ENCODE data around the gene ALDH6A1.

Gene ALDH6A1

GRCh38 chr14:74083161-74083560 is 1.1 kb downstream of the ALDH6A1 start:
- Mint-ChIP-seq H3K4me3 (peak overlapping the region; percentile 91), H3K27me3 (no peaks in the 10 kb centered on the region), H3K27ac (ENCODE audit: low read depth) (no peak overlapping the region), H3K4me1 (peaks cover 18% of the 10 kb centered on the region), H3K9me3 (no peaks in the 10 kb centered on the region), H3K36me3 (ENCODE audit: insufficient read depth) (peaks cover 14% of the 10 kb centered on the region)
- DNase-seq (ENCODE audit: low spot score in 2 of 2), result no peak
- no peak for ATAC-seq (replicated peaks; ENCODE audit: extremely low read depth, poor library complexity, severe bottlenecking)

GRCh38 chr14:74081491-74081890 is 2.8 kb downstream of the ALDH6A1 start:
- H3K4me3 Mint-ChIP-seq, result no peak overlapping the region
- H3K36me3 Mint-ChIP-seq (ENCODE audit: insufficient read depth), result peaks cover 14% of the 10 kb centered on the region
- H3K27me3 Mint-ChIP-seq, result no peaks in the 10 kb centered on the region
- no peak overlapping the region for H3K27ac Mint-ChIP-seq (ENCODE audit: low read depth)
- no peak for DNase-seq (ENCODE audit: low spot score in 2 of 2)
- peaks cover 18% of the 10 kb centered on the region for H3K4me1 Mint-ChIP-seq
- no peaks in the 10 kb centered on the region for H3K9me3 Mint-ChIP-seq
- no peak for ATAC-seq (replicated peaks; ENCODE audit: extremely low read depth, poor library complexity, severe bottlenecking)

GRCh38 chr14:74080820-74081460 is 3.3 kb downstream of the ALDH6A1 start:
- ATAC-seq (replicated peaks; ENCODE audit: extremely low read depth, poor library complexity, severe bottlenecking) (no peak), DNase-seq (ENCODE audit: low spot score in 2 of 2) (no peak)
- Mint-ChIP-seq H3K36me3 (ENCODE audit: insufficient read depth) (peaks cover 14% of the 10 kb centered on the region), H3K4me3 (no peak overlapping the region), H3K27me3 (no peaks in the 10 kb centered on the region), H3K4me1 (peaks cover 13% of the 10 kb centered on the region), H3K9me3 (no peaks in the 10 kb centered on the region), H3K27ac (ENCODE audit: low read depth) (no peak overlapping the region)

GRCh38 chr14:74077401-74077800 is 6.9 kb downstream of the ALDH6A1 start:
- Mint-ChIP-seq H3K27me3 (no peaks in the 10 kb centered on the region), H3K36me3 (ENCODE audit: insufficient read depth) (peaks cover 6% of the 10 kb centered on the region), H3K9me3 (no peaks in the 10 kb centered on the region), H3K27ac (ENCODE audit: low read depth) (no peak overlapping the region), H3K4me3 (no peak overlapping the region), H3K4me1 (no peaks in the 10 kb centered on the region)
- no peak for DNase-seq (ENCODE audit: low spot score in 2 of 2)
- no peak for ATAC-seq (replicated peaks; ENCODE audit: extremely low read depth, poor library complexity, severe bottlenecking)

- Mint-ChIP-seq H3K4me3 (no peak overlapping the region), H3K27me3 (no peaks in the 10 kb centered on the region), H3K4me1 (no peaks in the 10 kb centered on the region), H3K36me3 (ENCODE audit: insufficient read depth) (peaks cover 41% of the 10 kb centered on the region), H3K9me3 (no peaks in the 10 kb centered on the region), H3K27ac (ENCODE audit: low read depth) (no peak overlapping the region)
- ATAC-seq (replicated peaks; ENCODE audit: extremely low read depth, poor library complexity, severe bottlenecking) (no peak), DNase-seq (ENCODE audit: low spot score in 2 of 2) (no peak)
Measured at GRCh38 chr14:74065746-74066575, 18.3 kb downstream of the ALDH6A1 start.

GRCh38 chr14:74064883-74065282 is 19.4 kb downstream of the ALDH6A1 start:
- Mint-ChIP-seq H3K27ac (ENCODE audit: low read depth) (no peak overlapping the region), H3K36me3 (ENCODE audit: insufficient read depth) (peaks cover 47% of the 10 kb centered on the region), H3K4me1 (no peaks in the 10 kb centered on the region), H3K4me3 (no peak overlapping the region), H3K27me3 (no peaks in the 10 kb centered on the region), H3K9me3 (no peaks in the 10 kb centered on the region)
- ATAC-seq (replicated peaks; ENCODE audit: extremely low read depth, poor library complexity, severe bottlenecking) (no peak), DNase-seq (ENCODE audit: low spot score in 2 of 2) (no peak)

GRCh38 chr14:74064426-74064825 is 19.8 kb downstream of the ALDH6A1 start:
- ATAC-seq (replicated peaks; ENCODE audit: extremely low read depth, poor library complexity, severe bottlenecking), result no peak
- no peak overlapping the region for H3K27ac Mint-ChIP-seq (ENCODE audit: low read depth)
- no peaks in the 10 kb centered on the region for H3K9me3 Mint-ChIP-seq
- peaks cover 49% of the 10 kb centered on the region for H3K36me3 Mint-ChIP-seq (ENCODE audit: insufficient read depth)
- H3K4me3 Mint-ChIP-seq, result no peak overlapping the region
- H3K27me3 Mint-ChIP-seq, result no peaks in the 10 kb centered on the region
- no peak for DNase-seq (ENCODE audit: low spot score in 2 of 2)
- H3K4me1 Mint-ChIP-seq, result no peaks in the 10 kb centered on the region

GRCh38 chr14:74062809-74063150 is 21.5 kb downstream of the ALDH6A1 start:
- Mint-ChIP-seq H3K27ac (ENCODE audit: low read depth) (no peak overlapping the region), H3K9me3 (no peaks in the 10 kb centered on the region), H3K4me1 (no peaks in the 10 kb centered on the region), H3K4me3 (no peak overlapping the region), H3K27me3 (no peaks in the 10 kb centered on the region), H3K36me3 (ENCODE audit: insufficient read depth) (peaks cover 49% of the 10 kb centered on the region)
- DNase-seq (ENCODE audit: low spot score in 2 of 2) (no peak), ATAC-seq (replicated peaks; ENCODE audit: extremely low read depth, poor library complexity, severe bottlenecking) (no peak)

- Mint-ChIP-seq H3K9me3 (no peaks in the 10 kb centered on the region), H3K36me3 (ENCODE audit: insufficient read depth) (no peaks in the 10 kb centered on the region), H3K27ac (ENCODE audit: low read depth) (peak overlapping the region; percentile 5), H3K27me3 (no peaks in the 10 kb centered on the region), H3K4me3 (no peak overlapping the region), H3K4me1 (no peaks in the 10 kb centered on the region)
- DNase-seq (ENCODE audit: low spot score in 2 of 2), result no peak
- ATAC-seq (replicated peaks; ENCODE audit: extremely low read depth, poor library complexity, severe bottlenecking), result no peak
Measured at GRCh38 chr14:74049876-74050495, 34.3 kb downstream of the ALDH6A1 start.

GRCh38 chr14:74048281-74048680 is 36.0 kb downstream of the ALDH6A1 start:
- DNase-seq (ENCODE audit: low spot score in 2 of 2), result no peak
- Mint-ChIP-seq H3K27ac (ENCODE audit: low read depth) (no peak overlapping the region), H3K4me3 (no peak overlapping the region), H3K4me1 (no peaks in the 10 kb centered on the region), H3K9me3 (no peaks in the 10 kb centered on the region), H3K36me3 (ENCODE audit: insufficient read depth) (no peaks in the 10 kb centered on the region), H3K27me3 (no peaks in the 10 kb centered on the region)
- ATAC-seq (replicated peaks; ENCODE audit: extremely low read depth, poor library complexity, severe bottlenecking), result no peak

- Mint-ChIP-seq H3K36me3 (ENCODE audit: insufficient read depth) (peaks cover under 1% of the 10 kb centered on the region), H3K9me3 (no peaks in the 10 kb centered on the region), H3K4me1 (no peaks in the 10 kb centered on the region), H3K27me3 (no peaks in the 10 kb centered on the region), H3K27ac (ENCODE audit: low read depth) (no peak overlapping the region), H3K4me3 (no peak overlapping the region)
- DNase-seq (ENCODE audit: low spot score in 2 of 2), result no peak
- ATAC-seq (replicated peaks; ENCODE audit: extremely low read depth, poor library complexity, severe bottlenecking), result no peak
Measured at GRCh38 chr14:74045522-74045921, 38.7 kb downstream of the ALDH6A1 start.

- H3K27ac Mint-ChIP-seq (ENCODE audit: low read depth), result no peak overlapping the region
- no peaks in the 10 kb centered on the region for H3K27me3 Mint-ChIP-seq
- peaks cover 2% of the 10 kb centered on the region for H3K36me3 Mint-ChIP-seq (ENCODE audit: insufficient read depth)
- ATAC-seq (replicated peaks; ENCODE audit: extremely low read depth, poor library complexity, severe bottlenecking) (no peak), DNase-seq (ENCODE audit: low spot score in 2 of 2) (no peak)
- no peak overlapping the region for H3K4me3 Mint-ChIP-seq
- H3K9me3 Mint-ChIP-seq, result no peaks in the 10 kb centered on the region
- no peaks in the 10 kb centered on the region for H3K4me1 Mint-ChIP-seq
Measured at GRCh38 chr14:74042296-74042695, 42.0 kb downstream of the ALDH6A1 start.

Measured in central memory CD8-positive, alpha-beta T cell (primary cell).